K562 (cell line): ENCODE results near the gene METRN. TPM values are rescaled to one million over a fixed set of nuclear protein-coding genes. Genes with fewer than 3 reads are reported as not detected.
A peak's percentile ranks its signal among the peaks of the same experiment; 100 is the strongest.

Experiments used
- C11orf30 ChIP-seq: fragments of 450-650 bp; IDR thresholded peaks from 2 replicates; pipeline ENCODE4 v1.6.1; 2016; ENCODE audit warnings: low read depth, mild to moderate bottlenecking
- CBFA2T2 ChIP-seq: fragments of 450-650 bp; conservative IDR thresholded peaks from 2 replicates; pipeline ENCODE4 v1.6.1; 2017; ENCODE audit warnings: mild to moderate bottlenecking
- HDAC1 ChIP-seq, 2 experiments: fragments of 450-650 bp; IDR thresholded peaks; 2 replicates each; pipeline ENCODE4 v1.6.1; 2016 to 2017; ENCODE audit warnings: inconsistent platforms in 1 of 2, mild to moderate bottlenecking in 1 of 2, moderate library complexity in 1 of 2
- JUND ChIP-seq, 2 experiments: IDR thresholded peaks; 2 replicates in 1 of 2; 3 replicates in 1 of 2; pipeline ENCODE4 v1.6.1; 2011; ENCODE audit warnings: borderline replicate concordance in 2 of 2, low read depth in 2 of 2, low read length in 2 of 2, improper control_type of control experiment in 1 of 2, missing biosample characterization in 1 of 2, missing genetic modification characterization in 1 of 2, missing genetic modification reagents in 1 of 2
- KLF13 ChIP-seq: fragments of 450-650 bp; IDR thresholded peaks from 2 replicates; pipeline ENCODE4 v1.6.1; 2016; ENCODE audit warnings: missing genetic modification characterization, low read depth, mild to moderate bottlenecking, missing compliant biosample characterization, moderate library complexity, borderline replicate concordance
- NFIC ChIP-seq: fragments of 450-650 bp; IDR thresholded peaks from 2 replicates; pipeline ENCODE4 v1.6.1; 2017; ENCODE audit warnings: mild to moderate bottlenecking, inconsistent platforms
- NR1H2 ChIP-seq: sonication (generic); formaldehyde crosslinking; IDR thresholded peaks from 2 replicates; pipeline ENCODE4 v1.4.0; 2020; ENCODE audit warnings: mild to moderate bottlenecking, missing genetic modification reagents
- POLR2AphosphoS5 ChIP-seq: IDR thresholded peaks from 2 replicates; pipeline ENCODE4 v1.6.1; 2011; ENCODE audit warnings: mild to moderate bottlenecking, low read depth, low read length, moderate library complexity; ENCODE audit not compliant: control insufficient read depth, insufficient read depth
- PTRF ChIP-seq: fragments of 450-650 bp; IDR thresholded peaks from 2 replicates; pipeline ENCODE4 v1.6.1; 2016; ENCODE audit warnings: mild to moderate bottlenecking, missing genetic modification characterization, missing compliant biosample characterization
- RBM17 ChIP-seq: fragments of 200-400 bp; formaldehyde crosslinking; IDR thresholded peaks from 2 replicates; pipeline ENCODE4 v1.6.1; 2017; ENCODE audit warnings: low read depth, mild to moderate bottlenecking, low read length, borderline replicate concordance
- SAP30 ChIP-seq: fragments of 200-600 bp; sonication (generic); IDR thresholded peaks from 2 replicates; pipeline ENCODE4 v1.6.1; 2012; ENCODE audit warnings: borderline replicate concordance, low read depth, mild to moderate bottlenecking, moderate library complexity, low read length, control low read depth, inconsistent platforms; ENCODE audit not compliant: insufficient read depth, poor library complexity, severe bottlenecking
- TARDBP ChIP-seq: fragments of 450-650 bp; IDR thresholded peaks from 2 replicates; pipeline ENCODE4 v1.6.1; 2016
- ZNF699 ChIP-seq: fragments of 250-450 bp; sonication (Bioruptor Pico); IDR thresholded peaks from 2 replicates; pipeline ENCODE4 v1.8.0; 2021; ENCODE audit warnings: mild to moderate bottlenecking, moderate library complexity; ENCODE audit not compliant: insufficient replicate concordance
- polyA plus RNA-seq, 8 experiments: library from polyadenylated mRNA; depleted of rRNA in 4 of 8; stranded (reverse) in 5 of 8; unstranded in 3 of 8; fragments of >200 nt; fragmentation: Nextera tagmentation in 2 of 8; fragmentation: Illumina TruSeq in 1 of 8; extraction: Ambion mirVana in 2 of 8; extraction: Trizol in 1 of 8; gene quantifications; 2 replicates each; pipeline versions ENCODE4 v1.2.1 to v1.2.3, GENCODE V29; 2011 to 2014; ENCODE audit warnings: inconsistent platforms in 1 of 8, missing spikeins in 1 of 8
- total RNA-seq, 7 experiments: library from RNA; depleted of rRNA in 6 of 7; stranded (reverse); fragments of >200 nt in 6 of 7; fragmentation: Illumina TruSeq in 2 of 7; extraction: Trizol in 2 of 7; gene quantifications; 2 replicates each; pipeline versions ENCODE4 v1.2.1 to v1.2.3, GENCODE V29; 2011 to 2021; ENCODE audit warnings: low replicate concordance in 1 of 7
- TF ChIP-seq, protein P1 (sequence below), 2 experiments: IDR thresholded peaks; 2 replicates each; pipeline ENCODE4 v1.6.1; 2012; ENCODE audit warnings: improper control_type of control experiment in 2 of 2, low read depth in 2 of 2, low read length in 2 of 2, borderline replicate concordance in 1 of 2
- TF ChIP-seq, protein P2 (sequence below): sonication (generic); formaldehyde crosslinking; IDR thresholded peaks from 2 replicates; pipeline ENCODE4 v1.8.0; 2022; ENCODE audit warnings: mild to moderate bottlenecking, missing genetic modification reagents
- TF ChIP-seq, protein P3 (sequence below): fragments of 250-450 bp; sonication (Bioruptor Pico); IDR thresholded peaks from 2 replicates; pipeline ENCODE4 v1.4.0; 2020; ENCODE audit warnings: mild to moderate bottlenecking, moderate library complexity, borderline replicate concordance

METRN gene
- total and polyA plus RNA-seq, 9 of the 15 experiments (the other 6 are each of a cell fraction or from before 2014, with no cell fraction given) = 0.20 to 89.8 (median 15.4) TPM

DNA sequence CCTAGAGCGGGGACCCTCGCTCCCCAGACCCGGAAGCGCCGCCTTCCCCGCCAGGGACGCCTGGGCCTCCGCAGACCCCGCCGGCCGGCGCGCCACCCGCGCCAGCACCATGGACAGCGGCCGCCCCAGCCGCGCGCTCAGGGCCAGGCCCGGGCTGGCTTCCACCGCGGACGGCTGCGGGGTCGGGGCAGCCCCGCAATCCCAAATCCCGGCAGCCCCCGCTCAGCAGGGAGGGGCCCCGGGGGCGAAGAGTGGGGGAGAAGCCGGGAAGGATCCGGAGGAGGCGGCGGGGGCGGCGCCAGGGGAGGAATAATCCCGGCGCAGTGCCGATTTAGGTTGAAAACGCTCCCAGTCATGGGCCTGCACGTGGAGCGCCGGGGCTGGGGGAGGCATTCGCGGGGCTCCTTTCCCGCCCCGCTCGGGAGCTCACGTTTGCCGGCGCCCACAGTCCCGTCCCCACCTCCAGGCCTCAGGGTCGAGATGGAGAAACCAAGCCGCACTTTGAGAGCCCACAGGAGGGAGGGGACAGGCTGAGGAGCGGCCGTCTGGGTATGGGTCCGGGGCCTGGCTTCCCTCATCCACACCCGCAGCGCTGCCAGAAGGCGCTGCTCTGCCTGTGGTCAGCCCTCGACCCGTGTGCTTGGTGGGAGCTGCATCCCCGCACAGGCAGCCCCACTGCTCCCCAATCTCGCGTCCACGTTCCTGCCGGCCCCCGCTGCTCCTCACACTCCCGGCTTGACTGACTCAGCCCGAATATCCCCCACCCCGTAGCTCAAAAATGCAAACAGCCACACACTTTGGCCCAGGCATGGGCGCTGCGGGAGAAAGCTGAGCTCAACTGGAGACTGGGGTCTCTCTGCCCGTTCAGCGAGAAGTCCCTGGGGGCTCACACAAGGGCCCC, 14.0 kb upstream of the METRN start (continued):
- TF ChIP-seq, protein P1, sequence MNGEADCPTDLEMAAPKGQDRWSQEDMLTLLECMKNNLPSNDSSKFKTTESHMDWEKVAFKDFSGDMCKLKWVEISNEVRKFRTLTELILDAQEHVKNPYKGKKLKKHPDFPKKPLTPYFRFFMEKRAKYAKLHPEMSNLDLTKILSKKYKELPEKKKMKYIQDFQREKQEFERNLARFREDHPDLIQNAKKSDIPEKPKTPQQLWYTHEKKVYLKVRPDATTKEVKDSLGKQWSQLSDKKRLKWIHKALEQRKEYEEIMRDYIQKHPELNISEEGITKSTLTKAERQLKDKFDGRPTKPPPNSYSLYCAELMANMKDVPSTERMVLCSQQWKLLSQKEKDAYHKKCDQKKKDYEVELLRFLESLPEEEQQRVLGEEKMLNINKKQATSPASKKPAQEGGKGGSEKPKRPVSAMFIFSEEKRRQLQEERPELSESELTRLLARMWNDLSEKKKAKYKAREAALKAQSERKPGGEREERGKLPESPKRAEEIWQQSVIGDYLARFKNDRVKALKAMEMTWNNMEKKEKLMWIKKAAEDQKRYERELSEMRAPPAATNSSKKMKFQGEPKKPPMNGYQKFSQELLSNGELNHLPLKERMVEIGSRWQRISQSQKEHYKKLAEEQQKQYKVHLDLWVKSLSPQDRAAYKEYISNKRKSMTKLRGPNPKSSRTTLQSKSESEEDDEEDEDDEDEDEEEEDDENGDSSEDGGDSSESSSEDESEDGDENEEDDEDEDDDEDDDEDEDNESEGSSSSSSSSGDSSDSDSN (IDR thresholded peaks at IDR 0.05; ENCODE audit: borderline replicate concordance in 1 of 2, low read depth in 2 of 2, low read length in 2 of 2) = 0 out of 4 replicates have a peak, but pooled peaks of 1 of the 2 experiments have one; percentile 71
- TF ChIP-seq NFIC = no peak
- TF ChIP-seq SAP30 = peak; percentile 46
- TF ChIP-seq TARDBP = no peak
- no peak for TF ChIP-seq C11orf30
- TF ChIP-seq, protein P2, sequence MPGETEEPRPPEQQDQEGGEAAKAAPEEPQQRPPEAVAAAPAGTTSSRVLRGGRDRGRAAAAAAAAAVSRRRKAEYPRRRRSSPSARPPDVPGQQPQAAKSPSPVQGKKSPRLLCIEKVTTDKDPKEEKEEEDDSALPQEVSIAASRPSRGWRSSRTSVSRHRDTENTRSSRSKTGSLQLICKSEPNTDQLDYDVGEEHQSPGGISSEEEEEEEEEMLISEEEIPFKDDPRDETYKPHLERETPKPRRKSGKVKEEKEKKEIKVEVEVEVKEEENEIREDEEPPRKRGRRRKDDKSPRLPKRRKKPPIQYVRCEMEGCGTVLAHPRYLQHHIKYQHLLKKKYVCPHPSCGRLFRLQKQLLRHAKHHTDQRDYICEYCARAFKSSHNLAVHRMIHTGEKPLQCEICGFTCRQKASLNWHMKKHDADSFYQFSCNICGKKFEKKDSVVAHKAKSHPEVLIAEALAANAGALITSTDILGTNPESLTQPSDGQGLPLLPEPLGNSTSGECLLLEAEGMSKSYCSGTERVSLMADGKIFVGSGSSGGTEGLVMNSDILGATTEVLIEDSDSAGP = no peak
- TF ChIP-seq KLF13 = no peak
- TF ChIP-seq JUND (IDR thresholded peaks at IDR 0.05; ENCODE audit: borderline replicate concordance, low read depth, low read length) = no peak
- TF ChIP-seq JUND (tag; IDR thresholded peaks at IDR 0.05; ENCODE audit: borderline replicate concordance, low read depth, low read length) = no peak
- TF ChIP-seq, protein P3, sequence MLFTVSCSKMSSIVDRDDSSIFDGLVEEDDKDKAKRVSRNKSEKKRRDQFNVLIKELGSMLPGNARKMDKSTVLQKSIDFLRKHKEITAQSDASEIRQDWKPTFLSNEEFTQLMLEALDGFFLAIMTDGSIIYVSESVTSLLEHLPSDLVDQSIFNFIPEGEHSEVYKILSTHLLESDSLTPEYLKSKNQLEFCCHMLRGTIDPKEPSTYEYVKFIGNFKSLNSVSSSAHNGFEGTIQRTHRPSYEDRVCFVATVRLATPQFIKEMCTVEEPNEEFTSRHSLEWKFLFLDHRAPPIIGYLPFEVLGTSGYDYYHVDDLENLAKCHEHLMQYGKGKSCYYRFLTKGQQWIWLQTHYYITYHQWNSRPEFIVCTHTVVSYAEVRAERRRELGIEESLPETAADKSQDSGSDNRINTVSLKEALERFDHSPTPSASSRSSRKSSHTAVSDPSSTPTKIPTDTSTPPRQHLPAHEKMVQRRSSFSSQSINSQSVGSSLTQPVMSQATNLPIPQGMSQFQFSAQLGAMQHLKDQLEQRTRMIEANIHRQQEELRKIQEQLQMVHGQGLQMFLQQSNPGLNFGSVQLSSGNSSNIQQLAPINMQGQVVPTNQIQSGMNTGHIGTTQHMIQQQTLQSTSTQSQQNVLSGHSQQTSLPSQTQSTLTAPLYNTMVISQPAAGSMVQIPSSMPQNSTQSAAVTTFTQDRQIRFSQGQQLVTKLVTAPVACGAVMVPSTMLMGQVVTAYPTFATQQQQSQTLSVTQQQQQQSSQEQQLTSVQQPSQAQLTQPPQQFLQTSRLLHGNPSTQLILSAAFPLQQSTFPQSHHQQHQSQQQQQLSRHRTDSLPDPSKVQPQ = no peak
- 0 out of 4 replicates have a peak, but pooled peaks of 1 of the 2 experiments have one; percentile 29 for TF ChIP-seq HDAC1 (IDR thresholded peaks at IDR 0.05)
- no peak for TF ChIP-seq RBM17
- no peak for TF ChIP-seq PTRF
- no peak for TF ChIP-seq CBFA2T2
- no peak for TF ChIP-seq POLR2AphosphoS5
- TF ChIP-seq NR1H2 (CRISPR knock-in tag) = no peak
- no peak for TF ChIP-seq ZNF699 (CRISPR knock-in tag)
